Measurements from ENCODE around the gene RANBP9.
A peak's percentile ranks its signal among the peaks of the same experiment; 100 is the strongest.

RANBP9 gene

GRCh38 chr6:13711733-13712598 is at the start of gene RANBP9:
Gene RANBP9, minus strand, starts transcription at chr6:13711835. Its CDS starts 330 bp downstream, at chr6:13711505.
- DNase-seq, result peak; percentile 96

- no peak for DNase-seq
These were observed 49.0 kb upstream of the RANBP9 start for GRCh38 chr6:13760307-13761304.

- DNase-seq, result no peak
These were observed 47.4 kb upstream of the RANBP9 start for GRCh38 chr6:13759025-13759424.

- no peak for DNase-seq
These were observed 43.0 kb upstream of the RANBP9 start for GRCh38 chr6:13754644-13755043.

DNA sequence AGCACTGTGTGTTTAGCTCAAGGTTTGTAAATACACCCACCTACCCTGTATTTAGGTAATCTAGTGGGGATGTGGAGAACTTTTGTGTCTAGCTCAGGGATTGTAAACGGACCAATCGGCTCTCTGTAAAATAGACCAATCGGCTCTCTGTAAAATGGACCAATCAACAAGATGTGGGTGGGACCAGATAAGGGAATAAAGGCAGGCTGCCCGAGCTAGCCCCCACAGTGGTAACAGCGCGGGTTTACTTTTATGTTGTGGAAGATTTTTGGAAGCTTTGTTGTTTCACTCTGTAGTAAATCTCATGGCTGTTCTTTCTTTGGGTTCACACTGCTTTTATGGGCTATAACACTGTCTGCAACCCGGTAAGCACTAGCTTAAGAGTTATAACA is 32.1 kb upstream of the RANBP9 start:
- no peak for DNase-seq

DNA sequence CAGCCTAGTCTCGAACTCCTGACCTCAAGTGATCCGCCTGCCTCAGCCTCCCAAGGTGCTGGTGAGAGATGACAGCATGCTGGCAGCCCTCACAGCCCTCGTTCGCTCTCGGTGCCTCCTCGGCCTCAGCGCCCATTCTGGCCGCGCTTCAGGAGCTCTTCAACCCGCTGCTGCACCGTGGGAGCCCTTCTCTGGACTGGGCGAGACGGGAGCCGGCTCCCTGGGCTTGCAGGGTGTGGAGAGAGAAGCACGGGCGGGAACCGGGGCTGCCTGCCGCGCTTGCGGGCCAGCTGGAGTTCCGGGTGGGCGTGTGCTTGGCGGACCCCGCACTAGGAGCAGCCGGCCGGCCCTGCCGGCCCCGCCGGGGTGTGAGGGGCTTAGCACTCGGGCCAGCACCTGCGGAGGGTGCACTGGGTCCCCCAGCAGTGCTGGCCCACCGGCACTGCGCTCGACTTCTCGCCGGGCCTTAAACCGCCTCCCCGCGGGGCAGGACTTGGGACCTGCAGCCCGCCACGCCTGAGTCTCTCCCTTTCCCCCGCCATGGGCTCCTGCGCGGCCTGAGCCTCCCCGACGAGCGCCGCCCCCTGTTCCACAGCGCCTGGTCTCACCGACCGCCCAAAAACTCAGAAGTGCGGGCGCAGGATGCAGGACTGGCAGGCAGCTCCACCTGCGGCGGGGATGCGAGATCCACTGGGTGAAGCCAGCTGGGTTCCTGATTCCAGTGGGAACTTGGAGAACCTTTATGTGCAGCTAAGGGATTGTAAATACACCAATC is 31.5 kb upstream of the RANBP9 start:
- no peak for DNase-seq

GRCh38 chr6:13741365-13741764 is 29.7 kb upstream of the RANBP9 start:
- no peak for DNase-seq

DNA sequence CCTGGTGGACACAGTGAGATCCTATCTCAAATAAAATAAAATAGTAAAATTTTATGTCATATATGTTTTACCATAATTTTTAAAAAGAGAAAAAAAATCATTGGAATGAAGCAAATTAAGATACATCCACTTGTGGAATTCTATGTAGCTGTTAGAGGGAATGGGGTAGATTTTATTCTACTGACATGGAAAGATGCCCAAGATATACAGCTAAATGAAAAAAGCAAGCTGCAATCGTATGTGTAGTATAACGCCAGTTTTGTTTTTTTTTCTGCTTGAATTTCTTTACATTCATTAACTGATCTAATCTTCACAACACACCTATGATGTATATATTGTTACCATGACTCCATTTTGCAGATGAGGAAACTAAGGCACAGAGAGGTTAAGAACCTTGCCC is 23.4 kb upstream of the RANBP9 start:
- DNase-seq, result no peak

- DNase-seq, result no peak
These were observed 21.7 kb upstream of the RANBP9 start for GRCh38 chr6:13733178-13733887.

DNA sequence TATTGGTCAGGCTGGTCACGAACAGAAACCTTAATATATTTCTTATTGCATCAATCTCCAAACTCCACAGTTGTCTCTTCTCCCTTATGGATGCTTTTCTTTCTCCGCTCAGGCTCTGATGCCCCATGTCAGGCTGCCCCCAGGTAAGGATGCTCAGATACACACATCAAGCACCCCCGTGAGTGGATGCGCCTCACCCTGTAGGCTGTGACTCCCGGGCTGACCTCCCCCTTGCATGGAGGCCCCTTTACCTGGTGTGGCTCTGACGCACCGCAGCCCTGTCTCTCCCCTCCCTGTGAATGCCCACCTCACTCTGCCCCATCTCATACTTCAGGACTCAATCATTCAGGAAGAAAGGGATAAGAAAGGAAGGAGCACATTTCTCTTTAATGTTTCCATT is 19.1 kb upstream of the RANBP9 start:
- no peak for DNase-seq

GRCh38 chr6:13729891-13730290 is 18.3 kb upstream of the RANBP9 start:
- no peak for DNase-seq

- DNase-seq, result no peak
These were observed 13.9 kb upstream of the RANBP9 start for GRCh38 chr6:13725570-13725969.

- DNase-seq, result no peak
These were observed 13.4 kb upstream of the RANBP9 start for GRCh38 chr6:13725052-13725451.

DNA sequence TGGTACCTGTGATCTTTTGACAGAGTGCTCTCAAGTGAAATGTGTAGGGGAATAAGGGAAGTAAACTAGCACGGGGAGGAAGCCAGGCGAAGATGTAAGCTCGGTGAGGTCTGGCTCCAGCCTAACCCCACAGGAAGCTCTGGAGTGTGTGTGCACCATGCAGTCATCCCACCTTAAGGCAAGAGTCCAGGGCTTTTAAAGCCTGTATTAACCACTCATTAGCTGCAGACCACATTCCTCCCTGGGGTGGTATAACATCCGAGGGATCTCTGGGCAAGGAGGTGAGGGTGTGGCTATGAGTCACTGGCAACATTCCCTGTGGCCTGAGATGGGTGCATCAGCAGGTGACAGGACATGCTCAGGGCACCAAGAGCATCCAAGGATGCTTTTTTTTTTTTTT is 12.5 kb upstream of the RANBP9 start:
- DNase-seq, result peak; percentile 55

- peak; percentile 24 for DNase-seq
These were observed 11.2 kb upstream of the RANBP9 start for GRCh38 chr6:13722880-13723279.

DNA sequence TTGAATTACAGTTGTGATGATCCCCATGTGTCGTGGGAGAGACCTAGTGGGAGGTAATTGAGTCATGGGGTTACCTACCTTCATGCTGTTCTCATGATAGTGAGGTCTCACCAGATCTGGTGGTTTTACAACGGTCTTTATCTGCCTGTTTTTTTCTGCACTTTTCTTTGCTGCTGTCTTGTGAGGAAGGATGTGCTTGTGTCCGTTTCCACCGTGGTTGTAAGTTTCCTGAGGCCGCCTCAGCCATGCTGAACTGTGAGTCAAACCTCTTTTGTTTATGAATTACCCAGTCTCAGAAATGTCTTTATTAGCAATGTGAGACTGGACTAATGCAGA is 6.5 kb upstream of the RANBP9 start:
- DNase-seq, result peak; percentile 23

GRCh38 chr6:13716955-13717295 is 5.3 kb upstream of the RANBP9 start:
- no peak for DNase-seq

DNA sequence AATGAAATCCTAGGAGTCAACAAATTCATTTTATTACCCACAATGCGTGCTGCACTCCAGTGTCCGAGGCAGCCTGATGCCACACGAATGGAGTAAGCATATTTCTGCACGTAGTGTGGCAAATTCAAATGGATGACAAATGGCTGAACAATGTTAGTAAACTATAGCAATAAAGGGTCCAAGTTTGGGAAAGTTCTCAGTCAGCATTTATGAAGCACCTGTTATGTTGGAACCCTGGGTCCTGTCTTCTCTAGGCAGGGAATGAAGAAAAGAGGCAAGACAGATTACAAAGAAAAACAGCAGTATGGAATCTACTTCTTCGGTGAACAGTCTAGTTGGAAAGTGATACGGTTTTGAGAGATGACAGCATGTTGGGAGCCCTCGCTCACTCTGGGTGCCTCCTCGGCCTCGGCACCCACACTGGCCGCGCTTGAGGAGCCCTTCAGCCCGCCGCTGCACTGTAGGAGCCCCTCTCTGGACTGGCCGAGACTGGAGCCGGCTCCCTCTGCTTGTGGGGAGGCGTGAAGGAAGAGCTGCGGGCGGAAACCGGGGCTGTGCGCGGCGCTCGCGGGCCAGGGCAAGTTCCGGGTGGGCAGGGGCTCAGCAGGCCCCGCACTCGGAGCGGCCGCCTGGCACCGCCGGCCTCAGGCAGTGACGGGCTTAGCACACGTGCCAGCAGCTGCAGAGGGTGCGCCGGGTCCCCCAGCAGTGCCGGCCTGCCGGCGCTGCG is 4.8 kb upstream of the RANBP9 start:
- DNase-seq, result no peak

- peak; percentile 30 for DNase-seq
These were observed 3.8 kb upstream of the RANBP9 start for GRCh38 chr6:13715444-13715883.

- DNase-seq, result peak; percentile 51
These were observed 914 bp upstream of the RANBP9 start for GRCh38 chr6:13712599-13712898.

DNA sequence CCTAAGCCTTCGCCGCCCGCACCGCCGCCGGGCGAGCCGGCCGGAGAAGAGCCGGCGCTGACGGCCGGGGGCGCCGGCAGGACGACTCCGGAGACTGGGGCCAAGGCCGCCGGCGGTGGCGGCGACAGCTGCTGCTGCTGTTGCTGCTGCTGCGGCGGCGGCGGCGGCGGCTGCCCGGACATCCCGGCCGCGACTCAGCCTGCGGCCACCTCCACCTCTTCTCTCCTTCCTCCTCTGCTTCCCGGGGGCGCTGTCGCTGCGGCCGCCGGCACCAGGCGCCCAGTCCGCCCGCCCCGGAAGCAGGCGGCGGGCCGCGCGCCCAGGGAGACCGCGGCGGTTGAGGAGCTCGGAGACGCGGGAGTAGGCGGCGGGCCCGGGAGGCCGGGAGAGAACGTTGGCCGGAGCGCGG is 307 bp downstream of the RANBP9 start:
- peak; percentile 85 for DNase-seq
